Measurements from ENCODE around the gene SIRPD. TPM values are rescaled to one million over a fixed set of nuclear protein-coding genes. Genes with fewer than 3 reads are reported as not detected.

The SIRPD gene
- total RNA-seq, result not detected in 2 replicates

DNA sequence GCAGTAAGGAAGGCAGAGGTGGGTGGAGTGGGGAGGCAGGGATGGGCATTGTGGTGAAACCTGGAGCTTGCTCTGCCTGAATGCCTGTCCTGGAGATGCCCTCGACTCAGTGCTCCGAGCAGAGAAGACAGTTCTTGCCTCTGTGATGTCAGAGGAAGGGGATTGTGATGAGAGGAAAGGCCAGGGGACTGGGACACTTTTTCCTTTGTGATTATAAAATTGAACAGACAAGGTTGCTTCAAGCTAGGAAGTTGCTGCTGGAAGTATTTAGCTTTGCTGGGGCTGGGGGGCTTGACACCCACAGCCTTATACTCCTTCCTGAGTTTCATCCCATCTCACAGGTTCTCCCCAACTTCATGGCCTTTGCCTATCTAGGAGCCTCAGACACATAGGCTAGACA, at the start of gene SIRPD:
TSS of gene SIRPD (minus strand) at position 101 of the 400 bp plus-strand sequence. CDS start at position 49, 52 bp downstream.

GRCh38 chr20:1491281-1491840, 66.1 kb downstream of the SIRPD start, which contains the start of gene SIRPB2:
TSS of gene SIRPB2 (minus strand) at chr20:1491420. CDS start at chr20:1491359, 61 bp downstream.

Other genes starting within 250 kb of the SIRPD start
- 3.9 and 11.3 TPM in 2 replicates for gene SDCBP2, start 228.6 kb downstream of the SIRPD start, total RNA-seq
- 127 and 172 TPM in 2 replicates for gene FKBP1A, start 164.7 kb downstream of the SIRPD start, total RNA-seq
- 34.8 and 53.7 TPM in 2 replicates for gene NSFL1C, start 90.9 kb downstream of the SIRPD start, total RNA-seq
- 0.15 TPM in 1 of 2 replicates, not detected in the other for gene SIRPB2, start 66.3 kb downstream of the SIRPD start, total RNA-seq
- 1.1 and 2.2 TPM in 2 replicates for gene SIRPB1, start 62.3 kb upstream of the SIRPD start, total RNA-seq
- not detected in 2 replicates for gene SIRPG, start 100.1 kb upstream of the SIRPD start, total RNA-seq

All from hair follicular keratinocyte (primary cell).